OCI-LY1 (cell line): ENCODE results near the gene NSL1.

Source experiments
- CTCF ChIP-seq: fragments of 200-600 bp; sonication (generic), shearing (Covaris generic); IDR thresholded peaks from 2 replicates; pipeline ENCODE4 v1.5.1; 2017; ENCODE audit warnings: mild to moderate bottlenecking, antibody characterized with exemption, low read length, moderate library complexity, mixed read lengths
- EZH2 ChIP-seq: fragments of 200-600 bp; sonication (generic), shearing (Covaris generic); IDR thresholded peaks from 2 replicates; pipeline ENCODE4 v1.8.0; 2017; ENCODE audit warnings: borderline replicate concordance, mixed run types, mild to moderate bottlenecking, antibody characterized with exemption, low read length, moderate library complexity, mixed read lengths

GRCh38 chr1:212785871-212786270, 5.7 kb downstream of the NSL1 start:
- no peak for TF ChIP-seq CTCF
- no peak for TF ChIP-seq EZH2
